Upper lobe of right lung (tissue), 1 donor: ENCODE measurements around the gene HMCES. TPM values are rescaled to one million over a fixed set of nuclear protein-coding genes. Genes with fewer than 3 reads are reported as not detected.

Source experiments
- ATAC-seq: fragments of 200-7000 bp; cut with Tn5 transposase; one replicate; pipeline ENCODE4 v1.9.1; 2020; ENCODE audit warnings: mild to moderate bottlenecking, moderate library complexity
- DNase-seq: peaks from one replicate; pipeline ENCODE4 v3.0.0-alpha.2; 2020
- H3K27ac ChIP-seq: fragments of 200-600 bp; one replicate; pipeline ENCODE4 v1.8.0; 2022
- H3K27me3 ChIP-seq: fragments of 200-600 bp; one replicate; pipeline ENCODE4 v1.8.0; 2022; ENCODE audit warnings: mild to moderate bottlenecking
- H3K36me3 ChIP-seq: fragments of 200-600 bp; one replicate; pipeline ENCODE4 v1.8.0; 2022
- H3K4me1 ChIP-seq: fragments of 200-600 bp; one replicate; pipeline ENCODE4 v1.8.0; 2022
- H3K4me3 ChIP-seq: fragments of 200-600 bp; one replicate; pipeline ENCODE4 v1.8.0; 2022; ENCODE audit warnings: mild to moderate bottlenecking
- H3K9me3 ChIP-seq: fragments of 200-600 bp; one replicate; pipeline ENCODE4 v1.8.0; 2022
- CTCF ChIP-seq: fragments of 200-600 bp; IDR thresholded peaks from one replicate; pipeline ENCODE4 v1.8.0; 2022; ENCODE audit warnings: antibody characterized with exemption
- intact Hi-C: fragments of 100-400 bp; cut with DNase I; formaldehyde crosslinking; loops from one replicate; pipeline ENCODE4 v1.11.0; 2022
- total RNA-seq: library from RNA; stranded (reverse); fragmentation: NEBNext Ultra II Directional; extraction: Animal tissue kit (Norgen Biotek cat#: 25700); gene quantifications from one replicate; pipeline ENCODE4 v1.2.1, GENCODE V29; 2021
- donor health status: DM: no; HTN: yes; CAD: no; lungs with severe emphysema.

Gene HMCES
- total RNA-seq, 1 donor from 2014 or later: 34.8 TPM

GRCh38 chr3:129252748-129253147 is 25.9 kb upstream of the HMCES start:
- TF ChIP-seq CTCF: no peak
- DNase-seq (no peak), ATAC-seq (no peak)
- intact Hi-C loops: no loop called here
- Histone ChIP-seq H3K9me3 (no peaks in the 10 kb centered on the region), H3K27me3 (no peaks in the 10 kb centered on the region), H3K4me3 (no peak overlapping the region), H3K27ac (no peak overlapping the region), H3K4me1 (peaks cover 24% of the 10 kb centered on the region), H3K36me3 (peaks cover 63% of the 10 kb centered on the region)

GRCh38 chr3:129254536-129255230 is 24.0 kb upstream of the HMCES start:
- Histone ChIP-seq H3K36me3 (peaks cover 82% of the 10 kb centered on the region), H3K4me1 (peaks cover 14% of the 10 kb centered on the region), H3K9me3 (no peaks in the 10 kb centered on the region), H3K27ac (no peak overlapping the region), H3K27me3 (no peaks in the 10 kb centered on the region), H3K4me3 (no peak overlapping the region)
- ATAC-seq: no peak
- no peak for TF ChIP-seq CTCF
- DNase-seq: no peak
- intact Hi-C loops: no loop called here

GRCh38 chr3:129256270-129256669 is 22.4 kb upstream of the HMCES start:
- no peaks in the 10 kb centered on the region for H3K9me3 ChIP-seq

GRCh38 chr3:129257609-129258008 is 21.1 kb upstream of the HMCES start:
- ATAC-seq: no peak
- intact Hi-C loops: no loop called here
- Histone ChIP-seq H3K4me3 (no peak overlapping the region), H3K36me3 (peaks cover 100% of the 10 kb centered on the region), H3K4me1 (no peaks in the 10 kb centered on the region), H3K27me3 (no peaks in the 10 kb centered on the region), H3K27ac (no peak overlapping the region), H3K9me3 (no peaks in the 10 kb centered on the region)
- DNase-seq: no peak
- no peak for TF ChIP-seq CTCF

More at GRCh38 chr3:129256270-129256669, 22.4 kb upstream of the HMCES start:
- DNase-seq (no peak), ATAC-seq (no peak)
- peaks cover 5% of the 10 kb centered on the region for H3K4me1 ChIP-seq
- no peaks in the 10 kb centered on the region for H3K27me3 ChIP-seq
- H3K4me3 ChIP-seq: no peak overlapping the region
- no peak for TF ChIP-seq CTCF
- H3K36me3 ChIP-seq: peaks cover 98% of the 10 kb centered on the region
- H3K27ac ChIP-seq: no peak overlapping the region
- intact Hi-C loops: no loop called here

- no peak for TF ChIP-seq CTCF
- Histone ChIP-seq H3K9me3 (no peaks in the 10 kb centered on the region), H3K27me3 (no peaks in the 10 kb centered on the region), H3K4me1 (no peaks in the 10 kb centered on the region), H3K27ac (no peak overlapping the region), H3K36me3 (peaks cover 100% of the 10 kb centered on the region), H3K4me3 (no peak overlapping the region)
- intact Hi-C loops: no loop called here
- peak; percentile 7 for ATAC-seq
- peak; percentile 37 for DNase-seq
Measured at GRCh38 chr3:129259612-129260477, 18.8 kb upstream of the HMCES start.
